ENCODE measurements around the gene CCDC88C.

Gene CCDC88C

DNA sequence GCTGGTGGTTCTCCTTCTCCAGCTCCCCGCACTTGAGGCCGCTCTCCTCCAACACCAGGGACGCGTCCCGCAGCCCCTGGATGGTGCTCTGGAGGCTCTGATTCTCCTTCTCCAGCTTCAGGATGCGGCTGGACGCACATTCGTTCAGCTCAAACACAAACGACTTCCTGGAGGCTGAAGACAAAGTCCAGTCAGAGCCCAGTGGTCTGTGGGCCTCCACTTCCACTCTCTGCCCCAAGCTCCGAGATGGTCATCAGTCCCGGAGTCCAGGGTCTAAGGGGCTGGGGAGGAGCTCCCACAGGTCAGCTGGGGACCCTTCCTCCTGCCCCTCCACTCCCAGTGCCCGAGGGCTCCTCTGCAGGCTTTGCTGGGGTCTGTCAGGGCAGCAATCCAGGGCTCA lies 96.5 kb downstream of the CCDC88C start:
- Histone ChIP-seq H3K9me3 (ENCODE audit: control insufficient read depth, low read length) (no peaks in the 10 kb centered on the region), H3K4me3 (ENCODE audit: insufficient read depth in 1 of 2, low read depth in 1 of 2, low read length in 2 of 2) (no peak overlapping the region), H3K4me2 (ENCODE audit: low read length, poor library complexity, severe bottlenecking) (no peak overlapping the region), H3K4me1 (ENCODE audit: control insufficient read depth, insufficient read depth, low read depth, low read length) (peaks cover 4% of the 10 kb centered on the region), H2AK5ac (ENCODE audit: low read length, severe bottlenecking) (no peak overlapping the region), H4K91ac (ENCODE audit: low read length) (no peak overlapping the region), H2AFZ (ENCODE audit: low read depth, low read length) (no peak overlapping the region), H2BK120ac (ENCODE audit: low read depth, low read length) (no peak overlapping the region), H2BK5ac (ENCODE audit: low read depth, low read length, poor library complexity, severe bottlenecking) (no peak overlapping the region), H3K36me3 (ENCODE audit: control insufficient read depth in 1 of 2, insufficient read depth in 2 of 2, low read depth in 1 of 2, low read length in 2 of 2) (no peaks in the 10 kb centered on the region), H3K4ac (ENCODE audit: low read depth in 1 of 2, low read length in 2 of 2) (no peak overlapping the region), H3K79me1 (replicated peaks; ENCODE audit: low read length, poor library complexity, severe bottlenecking) (no peaks in the 10 kb centered on the region), H2BK15ac (ENCODE audit: low read depth, poor library complexity, severe bottlenecking) (no peak overlapping the region), H3K18ac (ENCODE audit: low read depth in 1 of 2, low read length in 2 of 2) (no peak overlapping the region), H3K9ac (ENCODE audit: low read length) (no peak overlapping the region), H3K27ac (ENCODE audit: low read length, poor library complexity, severe bottlenecking) (no peak overlapping the region), H2BK12ac (ENCODE audit: low read length in 2 of 2) (no peak overlapping the region), H3K27me3 (ENCODE audit: control insufficient read depth in 1 of 2, insufficient read depth in 1 of 2, low read length in 2 of 2) (peaks cover 0 to 63% of the 10 kb centered on the region in 2 experiments), H3K14ac (ENCODE audit: low read length in 2 of 2) (no peak overlapping the region), H3K23ac (ENCODE audit: low read length in 2 of 2) (no peak overlapping the region), H4K8ac (ENCODE audit: low read length) (no peak overlapping the region)
- DNase-seq, result no peak
- WGBS, result 83% methylated on average over 12 of the region's 12 CpGs

DNA sequence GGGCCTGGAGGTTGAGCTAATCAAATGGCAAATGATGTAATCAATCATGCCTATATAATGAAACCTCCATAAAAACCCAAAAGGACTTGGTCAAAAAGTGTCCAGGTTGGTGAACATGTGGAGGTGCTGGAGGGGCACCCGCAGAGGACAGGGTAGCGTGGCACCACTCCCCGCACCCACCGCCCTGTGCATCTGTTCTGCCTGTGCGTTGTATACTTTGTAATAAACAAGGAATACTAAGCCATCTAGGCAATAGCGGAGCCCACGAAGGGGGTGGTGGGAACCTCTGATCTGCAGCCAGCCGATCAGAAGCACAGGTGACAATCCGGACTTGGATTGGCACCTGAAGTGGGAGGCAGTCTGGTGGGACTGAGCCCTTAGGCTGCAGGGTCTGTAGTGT lies 97.4 kb downstream of the CCDC88C start:
- Histone ChIP-seq H3K4me2 (ENCODE audit: low read length, poor library complexity, severe bottlenecking) (no peak overlapping the region), H3K79me1 (replicated peaks; ENCODE audit: low read length, poor library complexity, severe bottlenecking) (no peaks in the 10 kb centered on the region), H4K91ac (ENCODE audit: low read length) (no peak overlapping the region), H3K23ac (ENCODE audit: low read length in 2 of 2) (no peak overlapping the region), H3K4me3 (ENCODE audit: insufficient read depth in 1 of 2, low read depth in 1 of 2, low read length in 2 of 2) (no peak overlapping the region), H3K36me3 (ENCODE audit: control insufficient read depth in 1 of 2, insufficient read depth in 2 of 2, low read depth in 1 of 2, low read length in 2 of 2) (no peaks in the 10 kb centered on the region), H4K8ac (ENCODE audit: low read length) (no peak overlapping the region), H2AK5ac (ENCODE audit: low read length, severe bottlenecking) (no peak overlapping the region), H3K27me3 (ENCODE audit: control insufficient read depth in 1 of 2, insufficient read depth in 1 of 2, low read length in 2 of 2) (peaks cover 0 to 60% of the 10 kb centered on the region in 2 experiments), H2BK5ac (ENCODE audit: low read depth, low read length, poor library complexity, severe bottlenecking) (no peak overlapping the region), H2BK120ac (ENCODE audit: low read depth, low read length) (no peak overlapping the region), H2BK12ac (ENCODE audit: low read length in 2 of 2) (no peak overlapping the region), H3K27ac (ENCODE audit: low read length, poor library complexity, severe bottlenecking) (no peak overlapping the region), H3K4me1 (ENCODE audit: control insufficient read depth, insufficient read depth, low read depth, low read length) (peaks cover 4% of the 10 kb centered on the region), H3K4ac (ENCODE audit: low read depth in 1 of 2, low read length in 2 of 2) (no peak overlapping the region), H3K14ac (ENCODE audit: low read length in 2 of 2) (no peak overlapping the region), H3K18ac (ENCODE audit: low read depth in 1 of 2, low read length in 2 of 2) (no peak overlapping the region), H2AFZ (ENCODE audit: low read depth, low read length) (no peak overlapping the region), H3K9me3 (ENCODE audit: control insufficient read depth, low read length) (no peaks in the 10 kb centered on the region), H3K9ac (ENCODE audit: low read length) (no peak overlapping the region), H2BK15ac (ENCODE audit: low read depth, poor library complexity, severe bottlenecking) (no peak overlapping the region)
- 96% methylated on average over 9 of the region's 9 CpGs for WGBS
- DNase-seq, result no peak

DNA sequence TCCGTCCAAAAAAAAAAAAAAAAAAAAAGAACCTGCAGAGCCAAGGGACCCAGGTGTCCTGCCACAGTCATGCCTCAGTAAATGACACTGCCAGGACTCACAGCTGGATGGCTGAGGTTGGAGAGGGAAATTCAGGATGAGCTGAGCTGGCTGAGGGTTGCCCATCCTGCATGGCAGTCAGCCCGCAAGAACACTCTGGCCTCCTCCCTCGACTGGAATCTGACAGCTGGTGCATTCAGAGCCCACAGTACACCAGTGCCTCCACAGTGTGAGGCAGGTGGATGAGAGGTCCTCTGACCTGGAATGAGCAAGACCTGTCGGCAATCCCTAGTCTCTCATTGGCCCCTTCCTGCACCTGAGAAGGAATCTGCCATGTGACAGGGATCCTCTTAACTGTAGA lies 98.7 kb downstream of the CCDC88C start:
- Histone ChIP-seq H3K9ac (ENCODE audit: low read length) (no peak overlapping the region), H3K4me1 (ENCODE audit: control insufficient read depth, insufficient read depth, low read depth, low read length) (peaks cover 4% of the 10 kb centered on the region), H2BK15ac (ENCODE audit: low read depth, poor library complexity, severe bottlenecking) (no peak overlapping the region), H4K91ac (ENCODE audit: low read length) (no peak overlapping the region), H2BK120ac (ENCODE audit: low read depth, low read length) (no peak overlapping the region), H3K23ac (ENCODE audit: low read length in 2 of 2) (no peak overlapping the region), H2BK12ac (ENCODE audit: low read length in 2 of 2) (no peak overlapping the region), H3K4me2 (ENCODE audit: low read length, poor library complexity, severe bottlenecking) (no peak overlapping the region), H3K9me3 (ENCODE audit: control insufficient read depth, low read length) (no peaks in the 10 kb centered on the region), H2AK5ac (ENCODE audit: low read length, severe bottlenecking) (no peak overlapping the region), H2AFZ (ENCODE audit: low read depth, low read length) (no peak overlapping the region), H3K36me3 (ENCODE audit: control insufficient read depth in 1 of 2, insufficient read depth in 2 of 2, low read depth in 1 of 2, low read length in 2 of 2) (peaks cover 0 to 2% of the 10 kb centered on the region in 2 experiments), H3K18ac (ENCODE audit: low read depth in 1 of 2, low read length in 2 of 2) (no peak overlapping the region), H3K14ac (ENCODE audit: low read length in 2 of 2) (no peak overlapping the region), H2BK5ac (ENCODE audit: low read depth, low read length, poor library complexity, severe bottlenecking) (no peak overlapping the region), H3K4me3 (ENCODE audit: insufficient read depth in 1 of 2, low read depth in 1 of 2, low read length in 2 of 2) (no peak overlapping the region), H3K4ac (ENCODE audit: low read depth in 1 of 2, low read length in 2 of 2) (no peak overlapping the region), H3K27ac (ENCODE audit: low read length, poor library complexity, severe bottlenecking) (no peak overlapping the region), H3K79me1 (replicated peaks; ENCODE audit: low read length, poor library complexity, severe bottlenecking) (no peaks in the 10 kb centered on the region), H3K27me3 (ENCODE audit: control insufficient read depth in 1 of 2, insufficient read depth in 1 of 2, low read length in 2 of 2) (peaks cover 0 to 55% of the 10 kb centered on the region in 2 experiments), H4K8ac (ENCODE audit: low read length) (no peak overlapping the region)
- no peak for DNase-seq
- WGBS, result 91% methylated on average over 4 of the region's 4 CpGs

DNA sequence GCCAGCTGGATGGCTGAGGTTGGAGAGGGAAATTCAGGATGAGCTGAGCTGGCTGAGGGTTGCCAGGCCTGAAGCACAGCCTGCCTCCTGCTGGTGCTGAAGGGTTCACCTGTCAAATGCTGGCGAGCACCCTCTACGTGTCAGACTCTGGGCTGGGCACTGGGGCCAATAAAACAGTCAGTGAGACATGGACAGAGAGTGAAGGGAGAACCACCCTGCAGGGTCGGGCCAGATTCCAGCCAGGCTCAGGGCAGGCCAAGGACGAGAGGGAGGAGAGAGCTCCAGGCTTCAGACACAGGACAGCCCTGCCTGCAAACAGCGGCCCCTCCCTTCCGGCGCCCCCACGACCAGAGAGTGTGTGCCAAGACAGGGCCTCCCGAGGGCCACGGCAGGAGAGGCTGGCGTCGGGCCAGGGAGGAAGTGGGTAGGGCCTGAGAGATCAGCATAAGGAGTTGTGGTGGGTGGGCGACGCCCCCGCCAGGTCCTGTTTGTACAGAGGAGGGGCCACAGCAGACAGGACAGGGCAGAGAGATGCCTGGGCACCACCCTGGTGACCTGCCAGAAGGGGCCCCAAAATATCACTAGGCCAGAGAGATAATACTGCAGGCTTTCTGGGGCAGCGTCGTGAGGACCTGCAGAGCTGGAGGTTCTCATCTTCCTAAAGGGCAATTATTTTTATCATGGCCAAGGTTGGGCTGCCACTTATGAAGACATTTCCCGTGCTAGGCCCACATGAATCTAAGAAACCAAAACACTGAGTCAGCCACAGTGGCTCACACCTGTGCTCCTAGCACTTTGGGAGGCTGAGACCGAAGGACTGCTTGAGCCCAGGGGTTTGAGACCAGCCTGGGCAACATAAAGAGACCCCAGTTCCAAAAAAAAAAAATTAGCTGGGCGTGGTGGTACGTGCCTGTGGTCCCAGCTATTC lies 100.0 kb downstream of the CCDC88C start:
- Histone ChIP-seq H3K4me3 (ENCODE audit: insufficient read depth in 1 of 2, low read depth in 1 of 2, low read length in 2 of 2) (no peak overlapping the region), H2BK12ac (ENCODE audit: low read length in 2 of 2) (no peak overlapping the region), H3K14ac (ENCODE audit: low read length in 2 of 2) (peak overlapping the region in 1 of 2 experiments; percentile 44), H3K27ac (ENCODE audit: low read length, poor library complexity, severe bottlenecking) (no peak overlapping the region), H3K18ac (ENCODE audit: low read depth in 1 of 2, low read length in 2 of 2) (no peak overlapping the region), H3K9ac (ENCODE audit: low read length) (no peak overlapping the region), H2AFZ (ENCODE audit: low read depth, low read length) (no peak overlapping the region), H2AK5ac (ENCODE audit: low read length, severe bottlenecking) (no peak overlapping the region), H3K23ac (ENCODE audit: low read length in 2 of 2) (no peak overlapping the region), H3K79me1 (replicated peaks; ENCODE audit: low read length, poor library complexity, severe bottlenecking) (no peaks in the 10 kb centered on the region), H3K4me1 (ENCODE audit: control insufficient read depth, insufficient read depth, low read depth, low read length) (peaks cover 4% of the 10 kb centered on the region), H3K9me3 (ENCODE audit: control insufficient read depth, low read length) (no peaks in the 10 kb centered on the region), H3K4me2 (ENCODE audit: low read length, poor library complexity, severe bottlenecking) (no peak overlapping the region), H3K36me3 (ENCODE audit: control insufficient read depth in 1 of 2, insufficient read depth in 2 of 2, low read depth in 1 of 2, low read length in 2 of 2) (peaks cover 0 to 8% of the 10 kb centered on the region in 2 experiments), H4K8ac (ENCODE audit: low read length) (no peak overlapping the region), H2BK5ac (ENCODE audit: low read depth, low read length, poor library complexity, severe bottlenecking) (no peak overlapping the region), H4K91ac (ENCODE audit: low read length) (no peak overlapping the region), H2BK15ac (ENCODE audit: low read depth, poor library complexity, severe bottlenecking) (no peak overlapping the region), H3K4ac (ENCODE audit: low read depth in 1 of 2, low read length in 2 of 2) (no peak overlapping the region), H3K27me3 (ENCODE audit: control insufficient read depth in 1 of 2, insufficient read depth in 1 of 2, low read length in 2 of 2) (peaks cover 0 to 66% of the 10 kb centered on the region in 2 experiments), H2BK120ac (ENCODE audit: low read depth, low read length) (no peak overlapping the region)
- WGBS, result 84% methylated on average over 21 of the region's 21 CpGs
- DNase-seq, result no peak

All from mesenchymal stem cell (in vitro differentiated cells and primary cell).